Stimulated activated CD4-positive, alpha-beta T cell treated with anti-CD3 and anti-CD28 coated beads, Interleukin-4, amount 100 ng/mL, for 1 hour (primary cell): ENCODE data around the gene PYGM.

Experiments
- DNase-seq: peaks from one replicate; pipeline ENCODE4 v3.0.0-alpha.2; 2020

Gene PYGM

GRCh38 chr11:64790205-64791095 is 30.7 kb upstream of the PYGM start:
- no peak for DNase-seq

- no peak for DNase-seq
Observed at GRCh38 chr11:64789331-64790204, 29.8 kb upstream of the PYGM start.

- no peak for DNase-seq
Observed at GRCh38 chr11:64788321-64789215, 28.8 kb upstream of the PYGM start.

GRCh38 chr11:64787526-64788320 is 27.9 kb upstream of the PYGM start:
- DNase-seq: peak; percentile 66

- no peak for DNase-seq
Observed at GRCh38 chr11:64786308-64786707, 26.5 kb upstream of the PYGM start.

- DNase-seq: no peak
Observed at GRCh38 chr11:64784813-64785581, 25.2 kb upstream of the PYGM start.

GRCh38 chr11:64778473-64779298 is 18.9 kb upstream of the PYGM start, which contains the start of gene SF1:
Gene SF1, minus strand, starts transcription at chr11:64778542. Its CDS starts 150 bp downstream, at chr11:64778392.
- DNase-seq: peak; percentile 96

- no peak for DNase-seq
Observed at GRCh38 chr11:64778223-64778472, 18.4 kb upstream of the PYGM start.

- DNase-seq: peak; percentile 84
Observed at GRCh38 chr11:64777449-64778222, 17.9 kb upstream of the PYGM start.

- no peak for DNase-seq
Observed at GRCh38 chr11:64776875-64777274, 17.1 kb upstream of the PYGM start.

- DNase-seq: no peak
Observed at GRCh38 chr11:64776425-64776824, 16.7 kb upstream of the PYGM start.

GRCh38 chr11:64774144-64774543 is 14.4 kb upstream of the PYGM start:
- no peak for DNase-seq

- DNase-seq: no peak
Observed at GRCh38 chr11:64772303-64773018, 12.7 kb upstream of the PYGM start.

- DNase-seq: no peak
Observed at GRCh38 chr11:64771861-64772260, 12.1 kb upstream of the PYGM start.

GRCh38 chr11:64770120-64770519 is 10.3 kb upstream of the PYGM start:
- DNase-seq: no peak

GRCh38 chr11:64769283-64769682 is 9.5 kb upstream of the PYGM start:
- no peak for DNase-seq

GRCh38 chr11:64768300-64768694 is 8.5 kb upstream of the PYGM start:
- DNase-seq: no peak

GRCh38 chr11:64767344-64768299 is 7.8 kb upstream of the PYGM start:
- peak; percentile 79 for DNase-seq
